GM21786 (cell line): Measurements from ENCODE around the gene TEX48.

Source experiments
- ATAC-seq: cut with Tn5 transposase; IDR thresholded peaks from one replicate; pipeline ENCODE4 v1.9.1; 2021; ENCODE audit not compliant: unreplicated experiment

The TEX48 gene, protein sequence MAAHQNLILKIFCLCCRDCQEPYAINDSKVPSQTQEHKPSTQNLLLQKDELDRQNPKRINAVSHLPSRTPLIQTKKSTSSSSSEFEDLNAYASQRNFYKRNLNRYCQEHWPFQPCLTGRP

DNA sequence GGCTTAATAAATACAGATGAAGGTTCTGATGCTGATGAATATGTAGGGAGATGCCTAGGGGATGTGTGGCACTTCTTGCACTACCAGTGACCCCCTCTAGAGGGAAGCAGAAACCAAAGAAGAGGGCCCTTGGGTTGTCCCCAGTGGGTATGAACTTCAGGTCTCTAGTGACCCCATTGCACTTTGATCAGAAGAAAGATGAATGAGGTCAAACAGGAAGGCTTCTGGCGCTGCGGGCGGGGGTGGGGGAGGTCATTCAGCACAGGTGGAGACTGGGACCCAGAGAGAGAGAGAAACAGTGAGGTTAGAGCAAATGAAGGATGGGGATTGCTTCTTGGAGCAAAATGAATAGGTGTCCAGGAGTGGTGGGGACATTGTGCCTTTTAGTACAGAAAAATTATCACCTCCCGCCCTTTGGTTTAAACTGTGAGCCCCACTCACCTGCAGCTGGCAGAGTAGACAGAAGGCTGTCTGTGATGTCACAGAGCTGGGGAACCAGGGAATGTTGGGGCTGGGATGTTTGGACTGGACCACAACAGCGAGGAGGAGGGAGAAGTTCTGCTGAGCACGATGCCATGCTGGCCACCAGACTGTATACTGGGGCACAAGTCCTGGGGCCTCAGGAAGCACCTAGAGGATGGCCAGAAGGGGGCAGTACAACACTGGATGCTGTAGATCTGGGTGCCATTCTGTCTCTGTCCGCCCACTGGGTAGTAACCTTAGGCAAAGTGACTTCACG lies at the start of gene TEX48:
TEX48 (minus strand) TSS at position 599 of the 739 bp plus-strand sequence. CDS start 10,469 bp downstream, outside the sequence.
- peak; percentile 81 for ATAC-seq

DNA sequence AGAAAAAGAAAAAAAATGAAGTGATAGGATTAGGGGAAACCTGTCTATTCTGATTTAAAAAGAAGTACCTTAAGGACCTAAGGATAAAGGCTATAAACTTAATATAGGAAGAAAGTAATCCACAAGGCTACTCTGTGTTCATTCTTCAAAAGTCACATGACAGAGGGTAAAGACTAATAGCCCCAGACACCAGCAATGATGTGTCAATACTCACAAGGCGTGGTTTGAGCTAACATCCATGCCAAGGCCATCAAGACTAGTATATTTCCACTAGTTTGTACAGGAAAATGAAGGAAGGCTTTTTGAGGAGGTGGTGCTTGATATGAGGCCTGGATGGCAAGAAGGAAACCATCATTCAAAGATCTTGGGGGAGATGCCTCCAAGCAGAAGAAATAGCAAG lies 49.7 kb upstream of the TEX48 start:
- no peak for ATAC-seq

DNA sequence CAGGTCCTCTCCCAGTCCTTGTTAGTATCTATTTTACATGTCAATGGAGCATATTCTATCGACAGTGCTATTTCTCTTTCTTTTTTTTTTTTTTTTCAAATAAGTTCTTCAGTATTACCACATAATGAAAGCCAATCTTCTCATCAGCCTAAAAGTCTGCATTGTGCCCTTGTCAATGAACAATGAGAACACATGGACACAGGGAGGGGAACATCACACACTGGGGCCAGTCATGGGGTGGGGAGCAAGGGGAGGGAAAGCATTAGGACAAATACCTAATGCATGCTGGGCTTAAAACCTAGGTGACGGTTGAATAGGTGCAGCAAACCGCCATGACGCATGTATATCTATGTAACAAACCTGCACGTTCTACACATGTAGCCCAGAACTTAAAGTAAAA lies 47.7 kb upstream of the TEX48 start:
- ATAC-seq, result no peak

DNA sequence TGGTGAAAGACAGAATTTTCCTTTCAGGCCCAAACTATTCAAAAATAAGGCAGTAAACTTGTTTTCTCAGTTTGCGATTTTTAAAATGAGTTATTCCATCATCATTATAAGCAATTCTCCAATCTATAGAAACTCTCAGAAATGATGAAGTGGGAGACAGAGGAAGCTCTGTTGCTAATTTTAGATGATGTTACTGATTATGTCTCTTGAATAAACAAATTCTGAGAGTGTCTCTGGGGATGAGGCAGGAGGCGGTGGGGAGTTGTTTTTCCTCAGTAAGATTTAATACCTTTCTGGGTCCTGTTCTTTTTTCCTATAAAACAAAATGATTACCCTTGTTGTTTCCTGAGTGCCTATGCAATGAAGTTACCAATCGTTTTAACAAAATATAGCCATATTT lies 43.9 kb upstream of the TEX48 start:
- ATAC-seq, result no peak

DNA sequence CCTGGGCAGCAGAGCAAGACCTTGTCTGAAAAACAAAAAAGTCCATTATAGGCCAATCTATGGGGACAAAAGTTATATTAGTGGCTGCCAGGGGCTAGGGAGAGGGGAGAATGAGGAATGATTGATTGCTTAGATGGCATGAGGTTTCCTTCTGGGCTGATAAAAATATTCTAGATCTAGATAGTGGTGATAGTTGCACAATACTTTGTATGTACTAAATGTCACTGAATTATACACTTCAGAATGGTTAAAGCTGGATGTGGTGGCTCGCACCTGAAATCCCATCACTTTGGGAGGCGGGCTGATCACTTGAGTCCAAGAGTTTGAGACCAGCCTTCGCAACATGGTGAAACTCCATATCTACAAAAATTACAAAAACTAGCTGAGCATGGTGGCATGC lies 42.8 kb upstream of the TEX48 start:
- no peak for ATAC-seq

DNA sequence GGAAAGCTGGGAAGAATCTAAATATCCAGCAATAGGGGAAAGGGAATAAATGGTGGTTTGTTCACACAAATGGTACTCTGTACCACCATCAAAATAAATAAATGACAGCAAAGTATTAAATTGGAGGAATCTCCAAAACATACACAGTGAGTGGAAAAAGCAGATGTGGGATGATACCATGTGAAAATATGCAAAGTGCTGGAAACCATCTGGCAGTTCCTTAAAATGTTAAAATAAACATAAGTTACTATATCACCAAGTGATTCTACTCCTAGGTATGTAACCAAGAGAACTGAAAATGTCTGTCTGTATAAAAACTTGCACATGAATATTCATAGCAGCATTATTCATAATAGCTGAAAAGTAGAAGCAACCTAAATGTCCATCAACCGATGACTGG lies 41.9 kb upstream of the TEX48 start:
- no peak for ATAC-seq

DNA sequence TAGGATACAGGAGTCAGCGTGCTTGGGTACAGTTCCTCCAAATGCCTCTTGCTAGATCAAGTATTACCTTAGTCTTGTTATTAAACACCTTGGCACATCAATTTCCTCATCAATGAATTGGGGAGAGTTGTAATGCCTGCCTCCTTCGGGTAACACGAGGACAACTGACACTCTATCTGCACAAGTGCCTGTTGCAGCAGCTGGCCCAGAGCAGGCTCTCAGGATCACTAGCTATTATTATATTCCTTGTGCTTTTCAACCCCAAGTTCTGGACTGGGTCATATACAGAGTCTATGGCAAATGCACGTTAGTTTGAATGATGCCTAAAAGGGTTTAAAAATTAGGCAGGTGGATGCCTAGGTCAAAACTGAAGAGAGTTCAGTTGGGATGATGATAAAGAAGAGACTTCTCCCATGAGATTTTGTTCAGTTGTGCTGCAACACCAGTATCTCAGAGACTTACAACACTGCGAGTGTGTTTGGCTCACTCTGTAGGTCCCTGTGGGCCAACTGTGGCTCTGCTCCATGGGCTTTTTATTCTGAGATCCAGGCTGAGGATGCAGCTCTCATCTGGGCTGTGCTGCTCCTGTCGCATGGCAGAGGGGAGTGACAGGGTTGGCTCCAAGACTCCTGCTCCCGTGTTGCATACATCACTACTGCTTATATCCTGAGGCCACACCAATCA lies 41.1 kb upstream of the TEX48 start:
- no peak for ATAC-seq

DNA sequence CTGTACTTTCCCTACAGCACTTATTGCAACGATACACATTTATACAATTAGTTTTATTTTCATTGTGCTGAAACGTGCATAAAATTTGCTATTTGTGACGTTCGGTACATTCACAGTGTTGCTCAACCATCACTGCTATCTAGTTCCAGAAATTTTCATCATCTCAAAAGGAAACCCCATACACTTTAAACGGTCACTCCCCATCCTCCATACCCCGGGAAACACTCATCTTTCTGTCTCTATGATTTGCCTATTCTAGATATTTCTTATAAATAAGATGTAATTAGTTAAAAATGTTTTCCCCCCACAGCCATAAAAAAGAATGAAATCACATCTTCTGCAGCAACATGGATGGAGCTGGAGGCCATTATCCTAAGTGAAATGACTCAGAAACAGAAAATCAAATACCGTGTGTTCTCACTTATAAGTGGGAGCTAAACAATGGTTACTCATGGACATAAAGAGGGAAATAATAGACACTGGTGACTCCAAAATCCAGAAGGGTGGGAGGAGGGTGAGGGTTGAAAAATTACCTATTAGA lies 40.2 kb upstream of the TEX48 start:
- no peak for ATAC-seq

DNA sequence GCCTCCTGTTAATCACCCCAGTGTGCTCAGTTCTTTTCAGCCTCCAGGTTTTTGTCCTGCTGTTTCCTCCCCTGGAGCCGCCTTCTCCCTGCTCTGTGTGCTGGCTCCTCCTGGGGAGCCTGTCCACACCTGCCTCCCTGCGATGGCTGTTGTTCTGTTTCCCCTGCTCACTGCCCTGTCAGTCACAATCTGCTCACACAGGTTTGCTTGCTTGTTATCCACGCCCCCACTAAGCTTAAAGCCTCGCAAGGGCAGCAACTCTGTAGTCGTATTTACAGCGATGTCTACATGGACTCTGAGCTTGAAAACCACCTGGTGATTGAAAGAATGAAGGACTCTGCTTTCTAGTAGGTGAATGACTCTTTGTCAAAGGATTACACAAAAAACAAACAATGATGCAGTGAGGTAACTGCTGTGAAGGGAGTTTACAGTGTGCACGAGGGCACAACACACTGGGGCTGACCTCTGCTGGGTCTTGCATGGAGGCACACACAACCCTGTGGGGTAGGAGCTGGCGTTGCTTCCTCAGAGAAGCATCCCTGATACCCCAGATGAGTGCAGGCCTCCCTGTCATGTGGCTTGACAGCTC lies 39.6 kb upstream of the TEX48 start:
- no peak for ATAC-seq

DNA sequence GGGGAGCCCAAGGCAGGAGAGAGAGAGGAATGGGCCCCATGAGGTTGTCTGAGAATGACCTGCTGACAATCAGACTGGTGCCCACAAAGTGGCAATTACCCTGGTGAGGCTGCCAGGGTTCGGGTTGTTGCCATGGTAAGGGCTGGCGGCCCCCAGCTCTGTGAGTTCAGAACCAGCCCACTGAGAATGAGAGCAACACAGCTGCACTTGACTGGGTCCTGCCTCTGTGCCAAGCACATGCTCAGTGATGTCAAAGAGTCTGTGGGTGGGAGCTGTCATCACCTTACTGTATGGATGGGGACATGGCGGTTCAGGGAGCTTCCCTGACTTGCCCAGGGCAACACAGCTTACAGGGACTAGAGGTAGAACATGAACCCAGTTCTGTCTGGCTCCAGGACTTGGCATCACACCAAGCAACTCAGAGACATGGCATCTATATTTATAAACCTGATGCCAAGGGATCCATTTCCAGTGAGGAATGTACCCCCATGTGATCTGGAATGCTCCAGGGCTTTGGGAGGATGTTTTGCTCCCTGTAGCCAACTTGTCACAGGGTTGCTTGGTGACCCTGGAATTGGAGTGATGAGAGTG lies 38.2 kb upstream of the TEX48 start:
- ATAC-seq, result no peak

DNA sequence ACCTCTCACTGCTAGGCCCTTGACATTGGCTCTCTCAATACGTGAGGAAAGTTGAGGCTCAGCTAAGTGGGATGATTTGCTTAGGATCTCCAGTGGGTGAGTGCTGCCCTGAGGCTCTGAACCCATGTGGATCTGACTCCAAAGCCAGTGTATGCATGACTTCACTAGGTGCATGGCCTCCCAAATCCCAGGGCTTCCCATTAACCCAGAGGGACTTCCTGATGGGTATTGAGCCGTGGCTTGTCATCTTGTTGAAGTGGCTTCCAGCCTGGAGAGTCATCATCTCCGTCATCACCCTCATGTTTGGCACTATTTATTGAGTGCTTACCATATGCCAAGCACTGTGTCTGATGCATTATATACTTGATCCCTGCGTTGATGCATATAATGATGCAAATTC lies 37.3 kb upstream of the TEX48 start:
- no peak for ATAC-seq

DNA sequence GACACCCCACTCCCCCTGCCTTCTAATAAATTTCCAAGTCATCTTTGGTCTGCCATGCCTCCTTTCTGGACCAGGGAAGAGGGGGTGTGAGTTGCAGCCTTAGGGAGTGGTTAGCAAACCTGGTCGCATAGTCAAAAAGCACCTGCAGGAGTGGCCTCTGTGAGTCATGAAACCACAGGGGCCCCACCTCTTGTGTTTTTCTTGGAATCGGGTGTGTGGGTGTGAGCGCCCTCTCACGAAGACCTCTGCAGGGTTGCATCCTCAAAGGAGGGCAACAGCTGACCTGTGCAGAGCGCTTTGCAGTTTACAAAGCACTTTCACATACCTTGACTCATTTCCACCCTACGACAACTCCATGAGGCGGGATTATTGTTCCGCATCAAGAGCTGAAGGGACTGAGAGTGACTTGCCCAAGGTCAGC lies 36.8 kb upstream of the TEX48 start:
- no peak for ATAC-seq

DNA sequence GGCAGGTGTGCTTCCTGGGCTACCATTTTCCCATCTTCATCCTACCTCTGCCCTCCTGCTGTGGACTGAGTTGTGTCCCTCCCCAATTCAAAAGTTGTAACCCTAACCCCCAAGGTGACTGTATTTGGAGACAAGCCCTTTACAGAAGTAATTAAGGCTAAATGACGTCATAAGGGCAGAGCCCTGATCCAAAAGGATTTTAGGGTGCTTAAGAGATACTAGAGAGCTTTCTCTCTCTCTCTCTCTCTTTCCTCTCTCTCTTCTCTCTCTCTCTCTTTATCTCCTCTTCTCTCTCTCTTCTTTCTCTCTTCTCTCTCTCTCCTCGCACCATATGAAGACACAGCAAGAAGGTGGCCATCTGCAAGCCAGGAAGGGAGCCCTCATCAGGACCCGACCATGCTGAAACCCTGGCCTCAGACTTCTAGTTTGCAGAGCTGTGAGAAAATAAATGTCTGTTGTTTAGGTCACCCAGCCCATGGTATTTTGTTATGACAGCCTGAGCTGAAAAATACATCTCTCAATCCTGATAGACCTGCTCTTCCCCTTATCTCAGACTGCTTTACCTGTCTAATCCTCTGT lies 36.0 kb upstream of the TEX48 start:
- ATAC-seq, result no peak

DNA sequence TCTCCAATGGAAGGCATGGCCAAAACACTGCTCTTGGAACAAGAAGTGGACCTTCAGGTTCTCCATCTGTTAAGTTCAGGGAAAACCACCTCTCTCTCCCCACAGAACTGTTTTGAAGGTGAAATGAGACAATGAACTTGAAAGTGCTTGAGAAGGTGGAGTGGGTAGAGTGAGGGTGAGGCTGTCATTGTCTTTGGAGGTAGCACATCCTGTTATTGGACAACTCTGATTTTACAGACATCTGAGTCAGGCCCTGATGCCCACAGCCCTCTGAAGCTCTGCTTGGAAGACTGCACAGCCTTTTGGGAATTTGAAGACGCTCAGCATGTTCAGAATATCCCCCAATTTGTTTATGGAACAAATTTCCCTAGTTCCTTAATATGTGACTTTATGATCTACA lies 27.6 kb upstream of the TEX48 start:
- ATAC-seq, result no peak

DNA sequence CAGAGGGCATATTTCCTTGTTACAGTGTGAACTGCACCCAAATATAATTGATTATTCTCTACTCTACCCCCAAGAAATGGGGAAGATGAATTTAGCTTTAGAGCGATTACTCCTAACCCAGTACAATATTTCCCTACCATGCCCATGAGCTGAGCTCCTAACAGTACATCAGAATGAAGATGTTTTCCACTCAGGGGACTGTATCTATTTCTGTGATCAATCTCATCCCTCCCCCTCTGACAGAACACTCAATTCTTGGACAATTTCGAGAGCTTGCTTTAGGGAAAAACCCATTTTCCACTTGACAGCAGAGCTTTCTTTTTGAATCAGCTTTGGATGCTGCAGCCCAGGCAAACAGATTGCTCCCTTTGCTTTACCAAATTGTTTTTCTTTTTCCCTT lies 24.7 kb upstream of the TEX48 start:
- no peak for ATAC-seq

DNA sequence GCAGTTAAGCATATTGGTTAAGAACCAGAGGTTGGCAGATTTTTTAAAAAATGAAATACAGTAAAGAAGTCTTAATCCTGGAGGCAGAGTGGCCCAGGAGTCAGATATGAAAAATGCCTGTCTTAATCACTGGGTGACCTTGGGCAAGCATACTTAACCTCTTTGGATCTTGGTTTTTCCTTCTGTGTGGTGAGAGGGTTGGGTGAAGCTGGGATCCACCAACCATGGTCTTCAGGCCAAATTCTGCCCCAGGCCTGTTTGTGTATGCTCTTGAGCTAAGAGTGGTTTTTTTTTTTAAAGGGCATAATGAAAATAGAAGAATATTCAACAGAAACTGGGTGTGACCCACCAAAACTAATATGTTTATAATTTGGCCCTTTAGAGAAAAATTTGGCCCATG lies 20.0 kb upstream of the TEX48 start:
- ATAC-seq, result no peak

DNA sequence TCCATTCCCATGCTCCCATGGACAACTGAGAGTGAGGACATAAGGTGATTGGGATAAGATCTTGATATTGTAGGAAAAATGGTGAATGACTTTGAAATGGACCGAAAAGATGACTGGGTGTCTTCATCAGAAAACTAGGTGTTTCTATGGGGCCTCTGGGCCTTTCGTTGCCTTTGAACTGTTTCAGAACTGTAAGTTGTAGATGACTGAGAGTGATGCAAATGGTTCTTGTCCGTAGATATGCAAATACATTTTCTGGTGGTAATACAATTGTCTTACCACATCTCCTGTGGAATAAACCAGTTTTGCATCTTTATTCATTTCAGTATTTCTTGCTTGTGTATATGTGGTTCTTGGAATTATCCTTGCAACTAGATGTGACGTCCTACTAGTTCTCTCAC lies 16.0 kb upstream of the TEX48 start:
- ATAC-seq, result no peak

DNA sequence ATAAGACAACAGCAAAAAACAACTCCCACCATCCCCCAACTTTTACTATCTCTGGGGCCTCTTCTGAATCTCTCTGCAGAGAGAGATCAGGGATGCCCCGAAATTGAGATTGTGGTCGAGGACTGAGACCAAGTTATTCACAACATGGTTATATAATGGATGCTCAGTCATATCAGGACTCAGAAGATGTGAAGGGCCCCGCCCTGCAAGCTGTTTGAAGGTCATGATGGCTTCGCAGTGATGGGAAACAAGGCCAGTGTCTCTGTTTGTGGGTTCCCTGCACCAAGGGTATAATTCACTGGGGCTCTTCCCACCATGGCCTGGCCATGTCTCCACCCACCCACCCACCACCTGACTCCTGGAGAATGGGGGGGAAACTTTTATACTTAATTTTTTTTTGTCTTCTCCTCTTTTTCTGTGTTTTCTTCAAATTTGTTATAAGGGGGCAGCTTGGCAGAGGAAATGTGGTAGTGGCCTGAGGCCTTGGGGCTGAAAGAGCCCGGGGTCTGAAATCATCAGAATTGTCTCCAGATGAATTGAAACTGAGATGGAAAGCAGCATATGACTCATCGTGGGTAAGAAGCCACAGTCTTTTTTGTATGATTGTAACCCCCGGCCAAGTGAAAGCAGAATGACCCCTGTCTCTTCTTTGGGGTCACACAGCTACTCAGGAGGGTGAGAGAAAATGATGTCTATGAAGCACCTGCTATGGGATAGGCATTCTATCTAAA lies 15.0 kb upstream of the TEX48 start:
- ATAC-seq, result peak; percentile 69

DNA sequence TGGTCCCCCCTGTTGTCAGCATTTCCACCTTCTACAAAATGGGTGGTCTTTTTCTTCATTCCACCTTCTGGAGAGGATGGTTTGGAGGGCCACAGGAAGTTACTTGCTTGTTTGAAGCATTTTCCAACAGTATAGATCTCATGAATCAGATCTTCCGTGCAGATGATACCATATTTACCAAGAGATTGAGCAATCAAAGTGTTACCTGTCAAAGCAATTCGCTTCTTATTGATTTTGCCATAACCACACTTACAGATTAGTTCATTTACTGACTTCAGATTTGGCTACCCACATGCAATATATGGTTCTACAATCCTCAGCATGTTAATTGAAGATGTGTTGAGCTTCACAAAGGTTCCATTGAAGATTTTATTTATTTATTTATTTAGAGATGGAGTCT lies 14.0 kb upstream of the TEX48 start:
- ATAC-seq, result no peak

DNA sequence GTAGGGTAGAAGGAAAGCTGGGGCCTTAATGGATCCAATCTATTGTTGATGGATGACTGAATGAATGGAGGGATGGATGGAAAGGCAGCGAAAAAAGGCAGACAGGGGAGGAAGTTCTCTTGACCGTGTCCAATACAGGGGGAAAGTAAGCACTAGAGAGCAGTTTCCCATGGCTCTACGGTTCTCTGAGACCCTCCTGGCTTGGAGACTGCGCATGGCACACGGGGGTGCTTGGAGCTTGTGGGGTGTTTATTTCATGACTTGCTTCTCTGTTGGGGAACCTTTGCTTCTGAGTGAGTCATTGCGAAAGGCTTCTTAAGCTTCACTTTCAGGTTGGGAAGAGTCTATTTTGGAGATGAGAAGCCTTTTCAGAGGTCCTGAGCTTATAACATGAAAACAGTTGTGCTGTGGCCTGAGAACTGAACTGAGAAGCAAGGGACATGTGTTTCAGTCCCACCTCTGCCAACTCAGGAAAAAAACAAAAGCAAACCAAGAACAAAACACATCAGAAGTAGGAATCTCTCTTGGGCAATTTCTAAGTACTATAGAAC lies 12.8 kb upstream of the TEX48 start:
- no peak for ATAC-seq
